Omental fat pad (tissue), 4 donors: ENCODE results near the gene PDE6A. TPM values are rescaled to one million over a fixed set of nuclear protein-coding genes. Genes with fewer than 3 reads are reported as not detected.

Experiments used
- ATAC-seq: fragments of 150-250 bp; one replicate; pipeline ENCODE4 v1.9.1; 2016; ENCODE audit warnings: mild to moderate bottlenecking, moderate library complexity; ENCODE audit not compliant: low FRiP score
- DNase-seq: peaks from one replicate; pipeline ENCODE4 v3.0.0-alpha.2; 2019; ENCODE audit warnings: low spot score
- CTCF ChIP-seq, 3 donors: fragments of 450-650 bp; IDR thresholded peaks; one replicate each; pipeline ENCODE4 v1.5.1; 2016 to 2017; ENCODE audit warnings: antibody characterized with exemption in 3 of 3, mild to moderate bottlenecking in 3 of 3, moderate library complexity in 2 of 3
- total RNA-seq, 4 donors: library from RNA; depleted of rRNA; stranded (reverse); fragments of >200 nt; gene quantifications; one replicate each; pipeline ENCODE4 v1.1.0, GENCODE V29; 2016

Gene PDE6A
- total RNA-seq, 4 donors from 2014 or later, result not detected

- DNase-seq (no peak), ATAC-seq (no peak)
- TF ChIP-seq CTCF (IDR thresholded peaks at IDR 0.05), result no peak
Observed at GRCh38 chr5:149832636-149833035, 112.0 kb downstream of the PDE6A start.

DNA sequence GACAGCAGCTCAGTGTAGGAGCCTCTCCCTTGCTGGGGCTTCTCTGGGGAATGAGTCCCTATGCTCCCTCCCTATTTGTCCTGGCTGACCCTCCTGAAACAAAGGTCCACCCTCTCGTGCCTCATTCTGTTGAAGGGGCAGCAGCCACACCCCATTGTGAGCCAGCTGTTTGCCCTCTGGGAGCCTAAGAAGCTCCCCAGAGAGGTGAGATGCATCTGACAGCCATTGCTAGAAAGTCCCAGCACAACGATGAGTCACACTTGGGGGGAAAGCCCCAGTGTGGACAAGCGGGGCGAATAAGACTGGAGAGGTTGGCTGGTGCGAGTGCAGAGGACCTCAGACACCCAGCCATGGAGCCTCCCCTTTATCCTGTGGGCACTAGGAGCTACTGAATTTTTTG, 113.1 kb downstream of the PDE6A start:
- peak; percentile 26 for ATAC-seq
- DNase-seq, result no peak
- no peak for TF ChIP-seq CTCF (IDR thresholded peaks at IDR 0.05)

GRCh38 chr5:149830579-149830978, 114.0 kb downstream of the PDE6A start:
- ATAC-seq (no peak), DNase-seq (no peak)
- TF ChIP-seq CTCF (IDR thresholded peaks at IDR 0.05), result no peak

DNA sequence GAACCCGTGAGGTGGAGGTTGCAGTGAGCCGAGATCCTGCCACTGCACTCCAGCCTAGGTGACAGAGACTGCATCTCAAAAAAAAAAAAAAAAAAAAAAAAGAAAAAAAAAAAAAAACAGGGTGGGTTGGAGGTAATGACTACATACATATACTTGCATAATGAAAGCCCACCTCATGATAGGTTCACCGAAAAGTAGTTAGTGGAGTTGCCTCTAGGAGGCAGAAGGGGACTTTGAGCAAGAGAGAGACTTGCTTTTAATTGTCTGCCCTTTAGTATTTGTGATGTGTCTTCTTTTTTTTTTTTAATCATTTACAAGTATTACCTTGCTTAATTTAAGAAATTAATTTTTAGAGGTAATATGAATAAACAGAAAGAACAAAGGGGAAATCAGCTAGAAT, 114.6 kb downstream of the PDE6A start:
- no peak for DNase-seq
- no peak for ATAC-seq
- TF ChIP-seq CTCF (IDR thresholded peaks at IDR 0.05), result no peak

GRCh38 chr5:149828161-149829011, 116.2 kb downstream of the PDE6A start:
- ATAC-seq (peak; percentile 50), DNase-seq (peak; percentile 98)
- TF ChIP-seq CTCF (IDR thresholded peaks at IDR 0.05), result peak in 2 of 3 donors; percentile 74 to 84

DNA sequence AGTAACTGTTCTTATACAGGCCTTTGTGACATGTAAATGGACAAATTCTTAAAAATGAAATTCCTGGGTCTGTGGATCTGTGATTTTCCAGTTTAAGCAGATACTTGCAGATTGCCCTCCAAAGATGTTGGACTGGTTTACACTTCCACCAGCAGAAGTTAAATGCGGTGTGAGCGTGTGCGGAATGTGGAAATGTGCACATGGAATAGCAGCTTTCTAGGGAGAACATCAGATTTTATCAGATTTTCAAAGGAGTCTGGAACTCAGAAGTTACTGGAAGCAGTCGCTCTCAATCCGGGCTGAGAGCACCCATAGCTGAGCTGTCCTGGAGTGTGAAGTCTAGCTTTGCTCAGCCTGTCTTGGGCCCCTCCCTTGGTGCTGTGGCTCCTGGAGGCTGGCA, 117.0 kb downstream of the PDE6A start:
- no peak for DNase-seq
- ATAC-seq, result no peak
- no peak for TF ChIP-seq CTCF (IDR thresholded peaks at IDR 0.05)

- TF ChIP-seq CTCF (IDR thresholded peaks at IDR 0.05), result no peak
- DNase-seq (no peak), ATAC-seq (no peak)
Observed at GRCh38 chr5:149827086-149827485, 117.5 kb downstream of the PDE6A start.
